ENCODE data around the gene SAMD4B. TPM values are rescaled to one million over a fixed set of nuclear protein-coding genes. Genes with fewer than 3 reads are reported as not detected.

The SAMD4B gene
- total and polyA plus RNA-seq, 9 of the 15 experiments (the other 6 are each of a cell fraction or from before 2014, with no cell fraction given) = 3.4 to 90.5 (median 38.0) TPM

DNA sequence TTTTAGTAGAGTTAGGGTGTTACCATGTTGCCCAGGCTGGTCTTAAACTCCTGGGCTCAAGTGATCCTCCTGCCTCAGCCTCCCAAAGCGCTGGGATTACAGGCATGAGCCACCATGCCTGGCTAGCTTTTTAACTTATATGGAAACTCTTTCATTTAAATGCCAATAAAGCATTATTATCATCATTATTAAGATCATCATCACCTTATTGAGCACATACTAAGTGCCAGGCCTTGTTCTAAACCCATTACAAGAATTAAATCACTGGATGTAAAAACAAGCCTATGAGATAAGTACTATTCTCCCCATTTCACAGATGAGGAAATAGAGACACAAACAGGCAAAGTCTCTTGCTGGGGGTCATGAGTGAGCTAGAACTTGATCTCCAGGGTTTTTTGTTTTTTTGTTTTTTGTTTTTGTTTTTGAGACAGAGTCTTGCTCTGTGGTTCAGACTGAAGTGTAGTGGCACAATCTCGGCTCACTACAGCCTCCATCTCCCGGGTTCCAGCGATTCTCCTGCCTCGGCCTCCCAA is 7.7 kb upstream of the SAMD4B start:
- intact Hi-C loops (cut with micrococcal nuclease) = no loop called here
- POLR2A ChIA-PET = interaction anchor here (0.6 kb wide), 2 partner anchors 31 to 1255 kb away, joined by 3 to 4 read pairs; no protein-coding TSS in a partner anchor
- Histone ChIP-seq H3K4me2 (ENCODE audit: insufficient read depth, low read length) (no peak overlapping the region), H3K27me3 (ENCODE audit: control insufficient read depth in 2 of 2, insufficient read depth in 2 of 2, low read length in 2 of 2) (no peaks in the 10 kb centered on the region), H3K9me3 (replicated peaks; ENCODE audit: control insufficient read depth, insufficient read depth, low read depth, low read length) (no peaks in the 10 kb centered on the region), H4K20me1 (replicated peaks; ENCODE audit: control insufficient read depth, insufficient read depth, low read length) (no peaks in the 10 kb centered on the region), H3K27ac (ENCODE audit: extremely low read depth, low read depth, low read length) (no peak overlapping the region), H3K36me3 (ENCODE audit: control insufficient read depth, insufficient read depth, low read length) (no peaks in the 10 kb centered on the region), H3K4me3 (no peak overlapping the region; the same call in 1 of the 2 replicates), H2AFZ (ENCODE audit: low read depth, low read length) (no peak overlapping the region), H3K79me2 (ENCODE audit: control insufficient read depth, insufficient read depth, low read length) (no peaks in the 10 kb centered on the region), H3K9me1 (ENCODE audit: control insufficient read depth, insufficient read depth, low read length) (no peaks in the 10 kb centered on the region), H3K9ac (ENCODE audit: insufficient read depth in 1 of 2, low read depth in 2 of 2, low read length in 2 of 2) (no peak overlapping the region), H3K4me1 (replicated peaks in 1 of 2; ENCODE audit: control insufficient read depth in 2 of 2, insufficient read depth in 2 of 2, low read length in 2 of 2) (peaks cover 11 to 20% of the 10 kb centered on the region in 2 experiments)
- BruUV-seq (replicated peaks) = no TSS peak
- no peak for ATAC-seq
- CTCF ChIA-PET (ENCODE audit: low intra/inter-chr PET ratio) = no interaction called here
- in situ Hi-C loops (cut with MboI) = no loop called here
- 86% methylated on average over 5 of the region's 5 CpGs for WGBS (ENCODE audit: insufficient coverage, low coverage, missing lambda C conversion rate)
- DNase-seq (ENCODE audit: extremely low read depth in 1 of 4, low spot score in 3 of 4) = no peak
- FAIRE-seq = no peak
- TF ChIP-seq POU5F1 (IDR thresholded peaks at IDR 0.05; ENCODE audit: borderline replicate concordance, low read depth, low read length, partially characterized antibody) (no peak), ZNF212 (CRISPR knock-in tag; IDR thresholded peaks at IDR 0.05) (no peak), HNRNPUL1 (IDR thresholded peaks at IDR 0.05; ENCODE audit: low read length) (no peak), ZFPM2 (CRISPR knock-in tag; IDR thresholded peaks at IDR 0.05) (no peak), RCOR1 (IDR thresholded peaks at IDR 0.05; ENCODE audit: borderline replicate concordance in 1 of 2, low read depth in 2 of 2, low read length in 2 of 2) (0 out of 4 replicates have a peak, but pooled peaks of 1 of the 2 experiments have one; percentile 6), MYNN (IDR thresholded peaks at IDR 0.05) (no peak), MYNN (CRISPR knock-in tag; IDR thresholded peaks at IDR 0.05) (no peak), RBM25 (IDR thresholded peaks at IDR 0.05; ENCODE audit: low read depth, low read length, severe bottlenecking) (peak; percentile 95), MED1 (CRISPR knock-in tag; IDR thresholded peaks at IDR 0.05; ENCODE audit: borderline replicate concordance) (no peak)
- TF ChIP-seq, protein P1, sequence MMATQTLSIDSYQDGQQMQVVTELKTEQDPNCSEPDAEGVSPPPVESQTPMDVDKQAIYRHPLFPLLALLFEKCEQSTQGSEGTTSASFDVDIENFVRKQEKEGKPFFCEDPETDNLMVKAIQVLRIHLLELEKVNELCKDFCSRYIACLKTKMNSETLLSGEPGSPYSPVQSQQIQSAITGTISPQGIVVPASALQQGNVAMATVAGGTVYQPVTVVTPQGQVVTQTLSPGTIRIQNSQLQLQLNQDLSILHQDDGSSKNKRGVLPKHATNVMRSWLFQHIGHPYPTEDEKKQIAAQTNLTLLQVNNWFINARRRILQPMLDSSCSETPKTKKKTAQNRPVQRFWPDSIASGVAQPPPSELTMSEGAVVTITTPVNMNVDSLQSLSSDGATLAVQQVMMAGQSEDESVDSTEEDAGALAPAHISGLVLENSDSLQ (IDR thresholded peaks at IDR 0.05) = no peak
- TF ChIP-seq, protein P2, sequence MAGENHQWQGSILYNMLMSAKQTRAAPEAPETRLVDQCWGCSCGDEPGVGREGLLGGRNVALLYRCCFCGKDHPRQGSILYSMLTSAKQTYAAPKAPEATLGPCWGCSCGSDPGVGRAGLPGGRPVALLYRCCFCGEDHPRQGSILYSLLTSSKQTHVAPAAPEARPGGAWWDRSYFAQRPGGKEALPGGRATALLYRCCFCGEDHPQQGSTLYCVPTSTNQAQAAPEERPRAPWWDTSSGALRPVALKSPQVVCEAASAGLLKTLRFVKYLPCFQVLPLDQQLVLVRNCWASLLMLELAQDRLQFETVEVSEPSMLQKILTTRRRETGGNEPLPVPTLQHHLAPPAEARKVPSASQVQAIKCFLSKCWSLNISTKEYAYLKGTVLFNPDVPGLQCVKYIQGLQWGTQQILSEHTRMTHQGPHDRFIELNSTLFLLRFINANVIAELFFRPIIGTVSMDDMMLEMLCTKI (IDR thresholded peaks at IDR 0.05; ENCODE audit: partially characterized antibody) = no peak
- TF ChIP-seq, protein P3, sequence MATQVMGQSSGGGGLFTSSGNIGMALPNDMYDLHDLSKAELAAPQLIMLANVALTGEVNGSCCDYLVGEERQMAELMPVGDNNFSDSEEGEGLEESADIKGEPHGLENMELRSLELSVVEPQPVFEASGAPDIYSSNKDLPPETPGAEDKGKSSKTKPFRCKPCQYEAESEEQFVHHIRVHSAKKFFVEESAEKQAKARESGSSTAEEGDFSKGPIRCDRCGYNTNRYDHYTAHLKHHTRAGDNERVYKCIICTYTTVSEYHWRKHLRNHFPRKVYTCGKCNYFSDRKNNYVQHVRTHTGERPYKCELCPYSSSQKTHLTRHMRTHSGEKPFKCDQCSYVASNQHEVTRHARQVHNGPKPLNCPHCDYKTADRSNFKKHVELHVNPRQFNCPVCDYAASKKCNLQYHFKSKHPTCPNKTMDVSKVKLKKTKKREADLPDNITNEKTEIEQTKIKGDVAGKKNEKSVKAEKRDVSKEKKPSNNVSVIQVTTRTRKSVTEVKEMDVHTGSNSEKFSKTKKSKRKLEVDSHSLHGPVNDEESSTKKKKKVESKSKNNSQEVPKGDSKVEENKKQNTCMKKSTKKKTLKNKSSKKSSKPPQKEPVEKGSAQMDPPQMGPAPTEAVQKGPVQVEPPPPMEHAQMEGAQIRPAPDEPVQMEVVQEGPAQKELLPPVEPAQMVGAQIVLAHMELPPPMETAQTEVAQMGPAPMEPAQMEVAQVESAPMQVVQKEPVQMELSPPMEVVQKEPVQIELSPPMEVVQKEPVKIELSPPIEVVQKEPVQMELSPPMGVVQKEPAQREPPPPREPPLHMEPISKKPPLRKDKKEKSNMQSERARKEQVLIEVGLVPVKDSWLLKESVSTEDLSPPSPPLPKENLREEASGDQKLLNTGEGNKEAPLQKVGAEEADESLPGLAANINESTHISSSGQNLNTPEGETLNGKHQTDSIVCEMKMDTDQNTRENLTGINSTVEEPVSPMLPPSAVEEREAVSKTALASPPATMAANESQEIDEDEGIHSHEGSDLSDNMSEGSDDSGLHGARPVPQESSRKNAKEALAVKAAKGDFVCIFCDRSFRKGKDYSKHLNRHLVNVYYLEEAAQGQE (IDR thresholded peaks at IDR 0.05; ENCODE audit: borderline replicate concordance) = no peak
- TF ChIP-seq, protein P3 (CRISPR knock-in tag; IDR thresholded peaks at IDR 0.05; ENCODE audit: low read depth) = no peak

All from K562 (cell line).